HG02588 (cell line): ENCODE results near the gene CABCOCO1.
A peak's percentile ranks its signal among the peaks of the same experiment; 100 is the strongest.
"Not testable (repeated sequence)": the region's sequence is repeated elsewhere in the genome, so short reads cannot be mapped to it uniquely, and the experiment has no call there.

Source experiments
- ATAC-seq: cut with Tn5 transposase; IDR thresholded peaks from one replicate; pipeline ENCODE4 v1.9.1; 2021; ENCODE audit warnings: mild to moderate bottlenecking, moderate library complexity; ENCODE audit not compliant: unreplicated experiment

CABCOCO1 gene

DNA sequence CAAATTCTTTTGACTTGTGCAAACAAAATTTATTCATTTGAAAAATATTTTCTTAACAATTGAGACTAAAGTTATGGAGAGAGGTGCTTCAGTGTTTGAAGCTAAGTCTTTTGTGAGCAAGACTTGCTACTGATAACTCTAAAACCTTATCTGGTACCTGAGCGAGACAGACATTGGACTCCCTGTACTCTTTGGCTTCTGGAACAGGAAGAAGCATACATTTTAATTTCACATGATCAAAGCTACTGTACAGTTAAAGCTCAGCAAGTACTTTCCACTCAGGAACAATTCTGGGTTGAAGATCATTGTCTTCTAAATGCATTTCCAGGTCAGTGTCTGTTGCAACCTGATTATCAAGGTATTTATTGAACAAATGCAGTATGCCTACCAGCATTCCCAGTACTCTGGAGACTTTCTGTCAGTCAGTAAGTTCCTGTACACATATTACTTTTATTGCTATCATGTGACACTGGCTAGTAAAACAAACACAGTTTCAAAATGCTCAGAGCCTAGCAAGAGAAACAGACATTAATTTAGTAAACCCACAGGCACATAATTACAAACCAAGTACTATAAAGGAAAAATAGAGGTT is 42.4 kb downstream of the CABCOCO1 start:
- no peak for ATAC-seq

DNA sequence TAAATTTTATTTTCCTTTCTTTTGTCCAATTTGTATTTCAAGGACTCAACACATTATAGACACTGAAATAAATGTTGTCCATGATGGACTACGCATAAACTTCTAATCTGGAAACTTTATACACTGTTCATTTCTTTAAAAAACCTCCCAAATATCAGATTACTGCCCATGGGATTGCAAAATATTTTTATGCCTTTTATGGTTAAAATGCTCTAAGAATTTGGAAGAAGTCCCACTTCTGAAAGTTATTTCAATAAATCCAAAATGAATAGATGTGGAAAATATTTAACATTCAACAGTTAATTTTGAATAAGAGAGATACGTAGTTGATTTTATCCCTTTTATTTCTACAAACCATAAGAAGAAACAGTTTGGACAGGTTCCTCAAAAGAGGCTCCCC is 46.1 kb downstream of the CABCOCO1 start:
- no peak for ATAC-seq

DNA sequence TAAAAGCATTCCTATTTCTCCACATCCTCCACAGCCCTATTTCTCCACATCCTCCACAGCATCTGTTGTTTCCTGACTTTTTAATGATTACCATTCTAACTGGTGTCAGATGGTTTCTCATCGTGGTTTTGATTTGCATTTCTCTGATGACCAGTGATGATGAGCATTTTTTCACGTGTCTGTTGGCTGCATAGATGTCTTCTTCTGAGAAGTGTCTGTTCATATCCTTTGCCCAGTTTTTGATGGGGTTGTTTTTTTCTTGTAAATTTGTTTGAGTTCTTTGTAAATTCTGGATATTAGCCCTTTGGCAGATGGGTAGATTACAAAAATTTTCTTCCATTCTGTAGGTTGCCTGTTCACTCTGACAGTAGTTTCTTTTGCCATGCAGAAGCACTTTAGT is 49.4 kb downstream of the CABCOCO1 start:
- not testable (repeated sequence) for ATAC-seq

DNA sequence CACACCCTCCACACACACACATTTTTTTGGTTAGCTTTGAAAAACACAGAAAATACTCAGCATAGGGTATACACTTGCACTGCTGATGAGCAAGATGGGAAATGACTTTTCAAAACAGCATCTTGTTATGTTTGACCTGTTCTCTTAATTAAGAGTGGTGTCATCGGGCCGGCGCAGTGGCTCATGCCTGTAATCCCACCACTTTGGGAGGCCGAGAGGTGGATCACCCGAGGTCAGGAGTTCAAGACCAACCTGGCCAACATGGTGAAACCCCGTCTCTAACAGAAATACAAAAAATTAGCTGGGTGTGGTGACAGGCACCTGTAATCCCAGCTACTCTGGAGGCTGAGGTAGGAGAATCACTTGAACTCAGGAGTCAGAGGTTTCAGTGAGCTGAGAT is 56.7 kb downstream of the CABCOCO1 start:
- not testable (repeated sequence) for ATAC-seq

DNA sequence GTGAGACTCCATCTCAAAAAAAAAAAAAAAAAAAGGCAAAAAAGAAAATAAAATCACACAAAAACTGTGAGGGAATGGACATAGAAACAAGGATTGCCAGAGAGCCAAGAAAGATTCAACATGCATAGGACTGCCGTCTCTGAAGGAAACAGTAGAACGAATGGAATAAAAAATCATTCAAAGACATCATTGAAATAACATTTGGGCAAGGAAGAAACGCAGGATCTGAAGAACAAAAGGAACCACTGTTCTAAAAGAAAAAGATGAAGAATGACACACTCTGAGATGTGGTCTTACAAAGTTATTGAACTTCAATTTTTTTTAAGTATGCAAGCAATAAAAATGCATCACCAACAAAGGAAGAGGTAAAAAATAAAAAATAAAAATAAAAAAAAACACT is 57.2 kb downstream of the CABCOCO1 start:
- no peak for ATAC-seq

DNA sequence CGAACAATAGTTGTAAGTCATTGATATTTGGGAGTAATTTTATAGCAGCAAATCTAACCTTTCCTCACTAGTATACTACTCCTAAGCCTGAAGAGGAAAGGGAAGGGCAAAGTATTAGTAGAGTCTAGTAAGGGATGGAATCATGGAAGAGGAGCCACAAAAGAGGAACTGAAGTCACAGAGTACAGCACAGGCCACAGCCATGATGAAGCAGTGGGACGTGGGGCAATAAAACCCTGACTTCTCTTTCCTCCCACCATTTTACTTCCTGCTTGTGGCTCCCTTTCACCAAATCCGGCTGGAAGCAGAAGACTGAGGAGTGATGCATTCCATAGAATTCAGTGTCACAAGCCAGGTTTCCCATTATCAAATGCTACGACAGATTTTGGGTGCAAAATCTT is 58.7 kb downstream of the CABCOCO1 start:
- ATAC-seq: no peak

DNA sequence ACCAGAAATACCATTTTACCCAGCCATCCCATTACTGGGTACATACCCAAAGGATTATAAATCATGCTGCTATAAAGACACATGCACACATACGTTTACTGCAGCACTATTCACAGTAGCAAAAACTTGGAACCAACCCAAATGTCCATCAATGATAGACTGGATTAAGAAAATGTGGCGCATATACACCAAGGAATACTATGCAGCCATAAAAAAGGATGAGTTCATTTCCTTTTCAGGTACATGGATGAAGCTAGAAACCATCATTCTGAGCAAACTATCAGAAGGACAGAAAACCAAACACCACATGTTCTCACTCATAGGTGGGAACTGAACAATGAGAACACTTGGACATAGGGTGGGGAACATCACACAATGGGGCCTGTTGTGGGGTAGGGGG is 62.5 kb downstream of the CABCOCO1 start:
- ATAC-seq: not testable (repeated sequence)

DNA sequence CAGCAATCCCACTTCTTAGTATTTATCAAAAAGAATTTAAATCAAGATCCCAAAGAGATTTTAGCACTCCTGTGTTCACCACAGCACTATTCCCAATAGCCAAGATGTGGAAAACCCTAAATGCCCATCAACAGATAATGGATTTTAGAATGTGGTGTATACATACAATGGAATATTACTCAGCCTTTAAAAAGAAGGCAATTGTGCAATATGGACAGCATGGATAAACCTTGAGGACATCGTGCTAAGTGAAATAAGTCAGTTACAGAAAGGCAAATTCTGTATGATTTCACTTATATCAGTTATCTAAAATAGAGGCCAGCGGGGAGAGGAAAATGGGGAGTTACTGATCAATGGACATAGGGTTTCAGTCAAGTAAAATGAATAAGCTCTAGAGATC is 66.9 kb downstream of the CABCOCO1 start:
- no peak for ATAC-seq

DNA sequence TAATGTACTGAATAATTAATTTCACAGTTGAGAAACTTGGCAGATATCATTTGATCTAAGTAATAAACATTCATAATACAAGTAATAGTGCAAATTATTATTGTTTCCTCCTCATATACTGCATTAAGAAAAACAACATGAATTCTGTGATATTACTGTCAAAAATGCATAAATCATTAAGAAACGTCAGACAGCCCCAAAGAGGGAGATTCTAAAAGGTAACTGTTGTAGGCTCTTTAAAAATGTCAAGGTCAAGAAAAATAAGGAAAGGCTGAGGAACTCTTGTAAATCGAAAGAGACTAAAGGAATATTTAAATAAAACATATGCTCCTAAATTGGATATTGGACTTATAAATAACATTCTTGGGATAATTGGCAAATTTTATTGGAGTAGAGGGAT is 67.9 kb downstream of the CABCOCO1 start:
- no peak for ATAC-seq

DNA sequence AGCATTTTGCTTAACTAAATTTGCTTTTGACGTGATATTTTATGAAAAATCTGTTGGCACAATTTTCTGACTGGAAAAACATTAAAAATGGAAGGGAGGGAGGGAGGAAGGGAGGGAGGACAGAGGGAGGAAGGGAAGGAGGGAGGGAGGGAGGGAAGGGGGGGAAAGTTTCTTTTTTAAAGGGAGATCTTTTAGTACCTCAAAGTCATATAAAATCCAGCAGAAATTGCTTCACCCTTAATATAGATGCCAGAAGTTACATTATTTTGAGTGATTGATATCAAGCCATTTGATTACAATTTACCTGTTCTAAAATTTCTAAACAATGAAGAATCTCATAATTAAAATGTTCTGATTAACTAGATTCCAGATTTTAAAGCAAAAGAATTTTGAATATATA is 68.9 kb downstream of the CABCOCO1 start:
- no peak for ATAC-seq

DNA sequence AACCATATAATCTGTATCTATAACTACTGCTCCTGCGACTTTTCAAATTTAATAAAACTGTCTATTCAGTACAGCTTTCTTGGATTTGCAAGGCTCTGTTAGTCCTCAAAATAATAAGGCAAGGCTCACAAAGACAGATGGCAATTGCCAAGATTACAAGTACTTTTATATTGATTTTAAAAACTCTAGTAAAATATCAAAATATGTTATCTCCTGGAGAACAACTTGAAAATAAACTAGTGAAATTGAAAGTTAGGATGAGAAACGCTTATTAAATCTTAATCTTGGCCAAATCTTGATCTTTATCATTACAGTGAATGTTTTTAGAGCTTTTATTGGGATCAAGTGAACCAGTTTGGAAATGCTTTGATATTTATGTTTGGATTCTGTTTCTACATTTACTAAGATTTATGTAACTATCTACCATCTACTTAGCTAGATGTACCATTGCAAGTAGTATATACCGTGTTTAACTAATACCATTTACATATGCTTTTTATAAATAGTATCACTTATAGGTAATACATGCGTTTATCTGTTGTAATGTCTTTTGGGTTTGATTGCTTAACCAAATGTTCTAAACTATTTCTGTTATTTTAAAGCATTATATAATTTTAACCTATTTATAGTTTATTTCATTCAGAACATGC is 70.0 kb downstream of the CABCOCO1 start:
- no peak for ATAC-seq

DNA sequence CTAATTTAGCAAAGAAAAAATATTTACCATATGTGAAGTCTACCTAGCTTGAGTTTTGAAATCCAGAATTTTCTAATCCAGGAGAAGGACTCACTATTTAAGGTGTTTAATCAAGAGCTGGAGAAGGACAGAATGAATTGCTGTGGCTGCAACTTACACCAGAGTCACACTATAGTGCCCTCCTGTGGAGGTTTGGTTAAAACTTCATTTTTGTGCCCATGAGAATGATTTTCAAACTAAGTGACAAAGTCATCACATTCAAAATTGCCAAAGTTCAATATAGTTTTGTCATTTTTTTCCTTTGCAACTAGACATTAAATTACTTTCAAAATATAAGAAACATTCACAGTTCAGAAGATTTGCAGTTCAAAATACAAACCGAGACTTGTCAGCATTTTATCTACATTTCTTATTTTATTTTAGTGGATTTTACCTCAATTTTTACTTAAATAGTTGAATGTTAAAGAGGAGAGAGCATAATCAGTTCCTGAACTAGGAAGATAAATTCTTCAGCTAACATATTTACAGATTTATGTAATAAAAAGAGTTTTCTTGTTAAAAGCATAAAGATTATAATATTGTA is 70.7 kb downstream of the CABCOCO1 start:
- ATAC-seq: no peak

DNA sequence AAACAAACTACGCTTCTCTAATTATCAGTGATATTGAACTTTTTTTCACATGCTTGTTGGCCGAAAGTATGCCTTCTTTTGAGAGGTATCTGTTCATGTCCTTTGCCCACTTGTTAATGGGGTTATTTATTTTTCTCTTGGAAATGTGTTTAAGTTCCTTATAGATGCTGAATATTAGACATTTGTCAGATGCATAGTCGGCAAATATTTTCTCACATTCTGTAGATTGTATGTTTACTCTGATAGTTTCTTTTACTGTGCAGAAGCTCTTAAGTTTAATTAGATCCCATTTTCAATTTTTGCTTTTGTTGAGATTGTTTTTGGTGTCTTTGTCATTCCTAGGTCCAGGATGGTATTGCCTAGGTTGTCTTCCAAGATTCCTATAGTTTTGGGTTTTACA is 73.2 kb downstream of the CABCOCO1 start:
- no peak for ATAC-seq

DNA sequence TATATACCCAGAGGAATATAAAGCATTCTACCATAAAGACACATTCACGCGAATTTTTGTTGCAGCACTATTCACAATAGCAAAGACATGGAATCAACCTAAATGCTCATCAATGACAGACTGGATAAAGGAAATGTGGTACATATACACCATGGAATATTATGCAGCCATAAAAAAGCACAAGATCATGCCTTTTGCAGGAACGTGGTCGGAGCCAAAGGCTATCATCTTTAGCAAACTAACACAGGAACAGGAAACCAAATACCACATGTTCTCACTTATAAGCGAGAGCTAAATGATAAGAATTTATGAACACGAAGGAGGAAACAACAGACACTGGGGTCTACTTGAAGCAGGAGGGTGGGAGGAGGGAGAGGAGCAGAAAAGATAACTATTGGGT is 74.7 kb downstream of the CABCOCO1 start:
- ATAC-seq: not testable (repeated sequence)

DNA sequence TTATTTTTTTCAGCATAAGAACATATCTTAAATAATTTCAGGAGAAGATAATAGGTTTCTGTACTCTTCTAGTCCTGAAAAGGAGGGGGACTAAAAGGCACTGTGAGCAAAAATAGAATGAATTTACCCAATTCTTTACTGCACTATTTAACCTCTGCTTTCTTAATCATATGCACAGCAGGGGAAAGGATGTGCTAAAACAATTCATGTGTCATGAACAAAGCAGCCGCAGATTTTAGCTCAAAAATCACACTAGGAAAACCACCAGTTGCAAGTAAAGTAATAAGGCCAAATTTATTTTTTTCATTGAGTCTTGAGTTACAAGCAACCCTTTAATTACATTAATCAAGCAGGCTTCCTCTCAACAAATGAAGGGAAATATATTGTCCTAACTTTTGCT is 80.1 kb downstream of the CABCOCO1 start:
- no peak for ATAC-seq

DNA sequence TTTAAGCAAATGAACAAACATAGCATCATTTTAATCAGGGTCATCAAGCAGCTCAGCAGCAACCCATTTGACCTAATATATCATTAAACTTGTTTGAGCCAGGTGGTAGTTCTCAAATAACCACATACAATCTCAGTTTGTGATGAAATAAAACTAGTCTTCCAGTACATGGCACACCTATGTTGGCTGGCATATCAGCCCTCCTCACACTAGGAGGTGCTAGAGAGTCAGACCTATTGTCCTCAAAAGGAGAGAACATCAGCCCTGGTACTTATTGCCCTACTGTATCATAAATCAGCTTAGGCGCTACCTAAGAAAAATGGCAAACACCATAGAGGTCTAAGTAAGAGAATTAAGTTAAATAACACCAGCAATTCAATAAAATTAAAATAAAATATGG is 81.7 kb downstream of the CABCOCO1 start:
- no peak for ATAC-seq

DNA sequence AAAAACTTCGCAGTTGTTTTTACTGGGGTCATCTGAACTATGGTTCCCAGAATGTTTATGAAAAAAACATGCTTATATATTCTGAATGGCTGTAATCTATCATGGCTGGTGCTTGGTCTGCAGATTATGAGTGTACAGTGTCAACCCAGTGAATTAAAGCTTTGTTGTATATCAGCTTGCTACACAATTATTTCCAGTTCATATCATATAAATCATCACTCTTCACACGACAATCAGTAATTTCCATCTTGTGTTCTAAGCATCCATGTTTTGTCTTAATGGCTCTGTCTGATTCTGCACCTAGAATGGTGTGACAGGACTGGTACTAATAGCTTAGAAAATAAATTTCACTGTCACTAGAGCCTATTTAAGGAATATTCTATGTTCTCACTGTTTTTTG is 83.6 kb downstream of the CABCOCO1 start:
- no peak for ATAC-seq

DNA sequence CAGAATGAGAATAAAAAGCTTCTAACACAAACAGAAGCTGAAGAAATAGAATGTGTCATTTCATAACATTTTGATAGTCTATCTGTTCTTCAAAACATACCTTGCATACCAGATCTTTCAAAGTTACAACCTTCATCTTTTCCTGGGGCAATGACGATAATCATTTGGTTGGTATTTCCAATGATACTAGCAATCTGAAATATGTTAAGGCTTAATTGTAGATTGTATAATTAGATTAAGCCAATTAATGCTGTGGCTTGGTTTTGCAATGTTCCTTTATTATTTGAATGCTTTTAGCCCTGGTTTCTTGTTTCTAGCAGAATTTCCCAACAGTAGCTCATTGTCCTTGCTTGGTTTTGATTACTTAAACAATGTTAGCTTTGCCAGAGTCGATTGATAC is 84.6 kb downstream of the CABCOCO1 start:
- no peak for ATAC-seq

DNA sequence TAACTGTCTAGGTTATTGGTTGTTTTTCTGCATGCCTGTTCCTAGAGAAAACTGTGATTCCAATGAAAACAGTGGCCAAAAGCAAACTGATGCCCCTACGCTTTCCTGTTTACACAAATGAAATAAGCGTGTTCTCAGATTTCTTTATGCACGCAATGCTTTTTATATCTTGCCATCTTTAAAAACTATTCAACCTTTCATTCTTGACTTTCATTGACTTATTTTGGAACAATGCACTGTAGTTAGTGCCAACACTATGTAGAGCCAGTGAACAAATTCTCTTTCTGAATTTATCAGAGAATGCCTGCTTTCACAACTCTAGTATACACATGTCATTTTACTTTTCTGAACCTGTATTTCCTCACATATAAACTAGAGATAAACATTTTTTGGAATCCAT is 86.6 kb downstream of the CABCOCO1 start:
- no peak for ATAC-seq

DNA sequence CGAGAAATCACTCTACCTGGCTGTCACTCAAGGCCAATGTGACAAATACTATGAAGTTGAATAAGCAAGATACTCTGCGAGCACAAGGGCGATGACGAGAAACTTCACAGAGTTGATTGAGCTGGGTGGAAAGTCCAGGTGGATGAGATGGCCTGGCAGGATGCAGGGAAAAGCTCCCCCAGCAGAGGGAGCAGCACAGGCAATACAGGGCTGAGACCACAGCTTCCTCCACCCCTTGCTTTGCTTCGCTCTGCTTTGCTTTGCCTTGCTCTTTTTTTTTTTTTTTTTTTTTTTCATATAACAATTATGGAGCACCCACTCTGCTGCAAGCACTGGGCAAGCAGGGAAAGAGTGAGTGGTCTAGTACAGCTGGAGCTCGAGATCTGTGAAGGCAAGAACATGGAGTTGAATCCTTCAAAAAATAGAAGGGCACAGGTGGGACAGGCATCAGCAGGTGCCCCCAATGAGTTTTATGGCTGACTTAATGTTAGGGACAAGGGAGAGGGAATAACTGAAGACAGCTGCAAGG is 88.3 kb downstream of the CABCOCO1 start:
- peak; percentile 85 for ATAC-seq

DNA sequence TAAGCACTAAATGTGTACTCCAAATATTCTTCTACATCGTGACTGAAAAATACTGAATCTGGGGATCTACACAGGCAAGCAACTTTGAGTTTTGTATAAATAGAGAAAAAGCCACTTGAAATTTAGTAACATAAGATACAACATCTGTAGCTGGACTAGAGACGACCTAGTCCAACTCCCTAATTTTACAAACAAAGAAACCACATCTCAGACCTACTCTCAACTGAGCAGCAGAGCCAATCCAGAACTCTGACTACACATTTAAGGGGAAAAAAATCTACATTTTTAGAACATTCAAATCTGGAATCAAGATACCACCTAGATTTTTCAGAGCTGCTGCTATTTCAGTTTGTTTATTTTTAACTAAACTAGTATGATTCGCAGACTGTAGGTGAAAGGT is 88.9 kb downstream of the CABCOCO1 start:
- no peak for ATAC-seq
